Measurements from ENCODE around the gene STXBP3. TPM values are rescaled to one million over a fixed set of nuclear protein-coding genes. Genes with fewer than 3 reads are reported as not detected.
A peak's percentile ranks its signal among the peaks of the same experiment; 100 is the strongest.

STXBP3 gene
- total and polyA plus RNA-seq, 2 of the 8 experiments (the other 6 are each of a cell fraction or from before 2014, with no cell fraction given) = 6.0 to 38.5 TPM

DNA sequence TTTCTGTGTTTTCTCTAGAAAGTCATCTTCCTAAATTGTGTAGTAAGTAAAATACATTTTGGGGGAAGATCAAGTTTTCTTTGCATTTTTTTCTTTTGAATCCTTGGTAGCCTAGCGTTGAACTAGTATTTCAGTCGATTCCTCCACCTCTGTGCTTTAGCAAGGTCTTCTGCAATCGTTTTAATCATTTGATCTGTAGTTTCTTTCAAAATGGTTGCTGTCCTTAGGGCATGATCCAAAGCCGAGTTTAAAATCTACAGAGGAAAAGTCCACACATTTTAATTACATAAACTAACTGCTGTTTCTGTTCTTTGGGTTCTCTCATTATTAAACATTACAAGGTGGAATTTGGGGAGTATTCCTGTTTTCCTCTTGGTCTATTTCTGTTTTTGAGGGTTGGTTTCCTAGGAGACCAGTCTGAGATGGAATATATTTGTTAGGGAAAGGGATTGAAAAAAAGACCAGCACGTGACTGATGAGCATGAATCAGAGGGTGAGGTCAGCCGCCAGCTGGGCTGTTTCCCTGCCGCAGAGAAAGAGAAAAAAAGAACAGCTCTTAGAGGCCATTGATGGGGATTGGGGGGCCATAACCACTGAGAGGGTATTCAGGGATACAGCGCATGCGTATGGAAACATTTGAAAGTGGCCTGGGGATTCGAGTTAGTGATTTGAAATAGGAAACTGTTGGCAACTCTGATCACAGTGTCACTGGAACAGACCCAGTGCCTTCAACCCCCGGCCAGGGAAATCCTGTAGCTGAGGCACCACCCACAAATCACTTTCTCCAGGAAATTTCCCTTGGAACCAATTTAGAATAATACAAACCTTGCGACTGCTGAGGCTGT lies 69.8 kb downstream of the STXBP3 start (continued):
- TF ChIP-seq, protein P1, sequence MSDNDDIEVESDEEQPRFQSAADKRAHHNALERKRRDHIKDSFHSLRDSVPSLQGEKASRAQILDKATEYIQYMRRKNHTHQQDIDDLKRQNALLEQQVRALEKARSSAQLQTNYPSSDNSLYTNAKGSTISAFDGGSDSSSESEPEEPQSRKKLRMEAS (IDR thresholded peaks at IDR 0.05) = peak; percentile 45; the same call in 1 of the 2 replicates
- TF ChIP-seq, protein P2, sequence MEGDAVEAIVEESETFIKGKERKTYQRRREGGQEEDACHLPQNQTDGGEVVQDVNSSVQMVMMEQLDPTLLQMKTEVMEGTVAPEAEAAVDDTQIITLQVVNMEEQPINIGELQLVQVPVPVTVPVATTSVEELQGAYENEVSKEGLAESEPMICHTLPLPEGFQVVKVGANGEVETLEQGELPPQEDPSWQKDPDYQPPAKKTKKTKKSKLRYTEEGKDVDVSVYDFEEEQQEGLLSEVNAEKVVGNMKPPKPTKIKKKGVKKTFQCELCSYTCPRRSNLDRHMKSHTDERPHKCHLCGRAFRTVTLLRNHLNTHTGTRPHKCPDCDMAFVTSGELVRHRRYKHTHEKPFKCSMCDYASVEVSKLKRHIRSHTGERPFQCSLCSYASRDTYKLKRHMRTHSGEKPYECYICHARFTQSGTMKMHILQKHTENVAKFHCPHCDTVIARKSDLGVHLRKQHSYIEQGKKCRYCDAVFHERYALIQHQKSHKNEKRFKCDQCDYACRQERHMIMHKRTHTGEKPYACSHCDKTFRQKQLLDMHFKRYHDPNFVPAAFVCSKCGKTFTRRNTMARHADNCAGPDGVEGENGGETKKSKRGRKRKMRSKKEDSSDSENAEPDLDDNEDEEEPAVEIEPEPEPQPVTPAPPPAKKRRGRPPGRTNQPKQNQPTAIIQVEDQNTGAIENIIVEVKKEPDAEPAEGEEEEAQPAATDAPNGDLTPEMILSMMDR (IDR thresholded peaks at IDR 0.05; ENCODE audit: control extremely low read depth in 1 of 3, insufficient read depth in 1 of 3, low read depth in 1 of 3, low read length in 3 of 3) = no peak
- peak; percentile 88 for TF ChIP-seq YY1 (IDR thresholded peaks at IDR 0.05; ENCODE audit: low read depth, low read length)
- TF ChIP-seq, protein P3, sequence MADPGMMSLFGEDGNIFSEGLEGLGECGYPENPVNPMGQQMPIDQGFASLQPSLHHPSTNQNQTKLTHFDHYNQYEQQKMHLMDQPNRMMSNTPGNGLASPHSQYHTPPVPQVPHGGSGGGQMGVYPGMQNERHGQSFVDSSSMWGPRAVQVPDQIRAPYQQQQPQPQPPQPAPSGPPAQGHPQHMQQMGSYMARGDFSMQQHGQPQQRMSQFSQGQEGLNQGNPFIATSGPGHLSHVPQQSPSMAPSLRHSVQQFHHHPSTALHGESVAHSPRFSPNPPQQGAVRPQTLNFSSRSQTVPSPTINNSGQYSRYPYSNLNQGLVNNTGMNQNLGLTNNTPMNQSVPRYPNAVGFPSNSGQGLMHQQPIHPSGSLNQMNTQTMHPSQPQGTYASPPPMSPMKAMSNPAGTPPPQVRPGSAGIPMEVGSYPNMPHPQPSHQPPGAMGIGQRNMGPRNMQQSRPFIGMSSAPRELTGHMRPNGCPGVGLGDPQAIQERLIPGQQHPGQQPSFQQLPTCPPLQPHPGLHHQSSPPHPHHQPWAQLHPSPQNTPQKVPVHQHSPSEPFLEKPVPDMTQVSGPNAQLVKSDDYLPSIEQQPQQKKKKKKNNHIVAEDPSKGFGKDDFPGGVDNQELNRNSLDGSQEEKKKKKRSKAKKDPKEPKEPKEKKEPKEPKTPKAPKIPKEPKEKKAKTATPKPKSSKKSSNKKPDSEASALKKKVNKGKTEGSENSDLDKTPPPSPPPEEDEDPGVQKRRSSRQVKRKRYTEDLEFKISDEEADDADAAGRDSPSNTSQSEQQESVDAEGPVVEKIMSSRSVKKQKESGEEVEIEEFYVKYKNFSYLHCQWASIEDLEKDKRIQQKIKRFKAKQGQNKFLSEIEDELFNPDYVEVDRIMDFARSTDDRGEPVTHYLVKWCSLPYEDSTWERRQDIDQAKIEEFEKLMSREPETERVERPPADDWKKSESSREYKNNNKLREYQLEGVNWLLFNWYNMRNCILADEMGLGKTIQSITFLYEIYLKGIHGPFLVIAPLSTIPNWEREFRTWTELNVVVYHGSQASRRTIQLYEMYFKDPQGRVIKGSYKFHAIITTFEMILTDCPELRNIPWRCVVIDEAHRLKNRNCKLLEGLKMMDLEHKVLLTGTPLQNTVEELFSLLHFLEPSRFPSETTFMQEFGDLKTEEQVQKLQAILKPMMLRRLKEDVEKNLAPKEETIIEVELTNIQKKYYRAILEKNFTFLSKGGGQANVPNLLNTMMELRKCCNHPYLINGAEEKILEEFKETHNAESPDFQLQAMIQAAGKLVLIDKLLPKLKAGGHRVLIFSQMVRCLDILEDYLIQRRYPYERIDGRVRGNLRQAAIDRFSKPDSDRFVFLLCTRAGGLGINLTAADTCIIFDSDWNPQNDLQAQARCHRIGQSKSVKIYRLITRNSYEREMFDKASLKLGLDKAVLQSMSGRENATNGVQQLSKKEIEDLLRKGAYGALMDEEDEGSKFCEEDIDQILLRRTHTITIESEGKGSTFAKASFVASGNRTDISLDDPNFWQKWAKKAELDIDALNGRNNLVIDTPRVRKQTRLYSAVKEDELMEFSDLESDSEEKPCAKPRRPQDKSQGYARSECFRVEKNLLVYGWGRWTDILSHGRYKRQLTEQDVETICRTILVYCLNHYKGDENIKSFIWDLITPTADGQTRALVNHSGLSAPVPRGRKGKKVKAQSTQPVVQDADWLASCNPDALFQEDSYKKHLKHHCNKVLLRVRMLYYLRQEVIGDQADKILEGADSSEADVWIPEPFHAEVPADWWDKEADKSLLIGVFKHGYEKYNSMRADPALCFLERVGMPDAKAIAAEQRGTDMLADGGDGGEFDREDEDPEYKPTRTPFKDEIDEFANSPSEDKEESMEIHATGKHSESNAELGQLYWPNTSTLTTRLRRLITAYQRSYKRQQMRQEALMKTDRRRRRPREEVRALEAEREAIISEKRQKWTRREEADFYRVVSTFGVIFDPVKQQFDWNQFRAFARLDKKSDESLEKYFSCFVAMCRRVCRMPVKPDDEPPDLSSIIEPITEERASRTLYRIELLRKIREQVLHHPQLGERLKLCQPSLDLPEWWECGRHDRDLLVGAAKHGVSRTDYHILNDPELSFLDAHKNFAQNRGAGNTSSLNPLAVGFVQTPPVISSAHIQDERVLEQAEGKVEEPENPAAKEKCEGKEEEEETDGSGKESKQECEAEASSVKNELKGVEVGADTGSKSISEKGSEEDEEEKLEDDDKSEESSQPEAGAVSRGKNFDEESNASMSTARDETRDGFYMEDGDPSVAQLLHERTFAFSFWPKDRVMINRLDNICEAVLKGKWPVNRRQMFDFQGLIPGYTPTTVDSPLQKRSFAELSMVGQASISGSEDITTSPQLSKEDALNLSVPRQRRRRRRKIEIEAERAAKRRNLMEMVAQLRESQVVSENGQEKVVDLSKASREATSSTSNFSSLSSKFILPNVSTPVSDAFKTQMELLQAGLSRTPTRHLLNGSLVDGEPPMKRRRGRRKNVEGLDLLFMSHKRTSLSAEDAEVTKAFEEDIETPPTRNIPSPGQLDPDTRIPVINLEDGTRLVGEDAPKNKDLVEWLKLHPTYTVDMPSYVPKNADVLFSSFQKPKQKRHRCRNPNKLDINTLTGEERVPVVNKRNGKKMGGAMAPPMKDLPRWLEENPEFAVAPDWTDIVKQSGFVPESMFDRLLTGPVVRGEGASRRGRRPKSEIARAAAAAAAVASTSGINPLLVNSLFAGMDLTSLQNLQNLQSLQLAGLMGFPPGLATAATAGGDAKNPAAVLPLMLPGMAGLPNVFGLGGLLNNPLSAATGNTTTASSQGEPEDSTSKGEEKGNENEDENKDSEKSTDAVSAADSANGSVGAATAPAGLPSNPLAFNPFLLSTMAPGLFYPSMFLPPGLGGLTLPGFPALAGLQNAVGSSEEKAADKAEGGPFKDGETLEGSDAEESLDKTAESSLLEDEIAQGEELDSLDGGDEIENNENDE (IDR thresholded peaks at IDR 0.05; ENCODE audit: insufficient replicate concordance, low read length) = no peak
- TF ChIP-seq, protein P4, sequence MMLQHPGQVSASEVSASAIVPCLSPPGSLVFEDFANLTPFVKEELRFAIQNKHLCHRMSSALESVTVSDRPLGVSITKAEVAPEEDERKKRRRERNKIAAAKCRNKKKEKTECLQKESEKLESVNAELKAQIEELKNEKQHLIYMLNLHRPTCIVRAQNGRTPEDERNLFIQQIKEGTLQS (IDR thresholded peaks at IDR 0.05; ENCODE audit: insufficient read depth, low read depth, low read length) = 0 out of 2 replicates have a peak, but pooled peaks have one; percentile 44
